GM23338 (cell line): Measurements from ENCODE around the gene SESN3. TPM values are rescaled to one million over a fixed set of nuclear protein-coding genes. Genes with fewer than 3 reads are reported as not detected.

ENCODE experiments used
- ATAC-seq: fragments of 200-7000 bp; cut with Tn5 transposase; 3 replicates; pipeline ENCODE4 v1.9.1; 2020
- DNase-seq: peaks from one replicate; pipeline ENCODE4 v3.0.0-alpha.2; 2015; ENCODE audit warnings: low spot score
- H2AFZ ChIP-seq: fragments of 200-600 bp; sonication (generic); 2 replicates; pipeline ENCODE4 v1.8.0; 2016; ENCODE audit warnings: antibody characterized with exemption, mild to moderate bottlenecking, moderate library complexity
- H3F3A ChIP-seq: fragments of 200-600 bp; sonication (generic); replicated peaks from 2 replicates; pipeline ENCODE4 v1.8.0; 2017; ENCODE audit warnings: antibody characterized with exemption, mixed run types, low read depth
- H3K27ac ChIP-seq: fragments of 200-600 bp; sonication (generic); 2 replicates; pipeline ENCODE4 v1.6.1; 2016; ENCODE audit warnings: low read depth
- H3K27me3 ChIP-seq: fragments of 200-600 bp; sonication (generic); 2 replicates; pipeline ENCODE4 v1.8.0; 2016; ENCODE audit warnings: mild to moderate bottlenecking, mixed run types, moderate library complexity; ENCODE audit not compliant: insufficient read depth
- H3K36me3 ChIP-seq: fragments of 200-600 bp; sonication (generic); 2 replicates; pipeline ENCODE4 v1.8.0; 2016; ENCODE audit warnings: mild to moderate bottlenecking; ENCODE audit not compliant: insufficient read depth
- H3K4me1 ChIP-seq: fragments of 200-600 bp; sonication (generic); 2 replicates; pipeline ENCODE4 v1.8.0; 2016; ENCODE audit warnings: mild to moderate bottlenecking, moderate library complexity; ENCODE audit not compliant: insufficient read depth
- H3K4me2 ChIP-seq: fragments of 200-600 bp; sonication (generic); 2 replicates; pipeline ENCODE4 v1.7.1; 2017; ENCODE audit warnings: mixed run types
- H3K4me3 ChIP-seq: fragments of 200-600 bp; sonication (generic); 2 replicates; pipeline ENCODE4 v1.6.1; 2016; ENCODE audit warnings: mixed run types
- H3K79me2 ChIP-seq: fragments of 200-600 bp; sonication (generic); replicated peaks from 2 replicates; pipeline ENCODE4 v1.8.0; 2017; ENCODE audit warnings: mild to moderate bottlenecking; ENCODE audit not compliant: insufficient read depth
- H3K9me2 ChIP-seq: fragments of 200-600 bp; sonication (generic); 2 replicates; pipeline ENCODE4 v1.8.0; 2017; ENCODE audit not compliant: insufficient read depth
- H4K20me1 ChIP-seq: fragments of 200-600 bp; sonication (generic); replicated peaks from 2 replicates; pipeline ENCODE4 v1.8.0; 2017; ENCODE audit warnings: mild to moderate bottlenecking; ENCODE audit not compliant: insufficient read depth
- H3K27ac Mint-ChIP-seq: 2 replicates; pipeline ENCODE4 v1.8.0; 2020; ENCODE audit warnings: inconsistent platforms, mild to moderate bottlenecking, moderate library complexity, mixed read lengths
- H3K27me3 Mint-ChIP-seq: 3 replicates; pipeline ENCODE4 v1.8.0; 2022; ENCODE audit warnings: low read depth, mild to moderate bottlenecking, moderate library complexity, mixed read lengths, inconsistent platforms; ENCODE audit not compliant: insufficient read depth, poor library complexity
- H3K36me3 Mint-ChIP-seq: 3 replicates; pipeline ENCODE4 v1.8.0; 2021; ENCODE audit warnings: low read depth, mild to moderate bottlenecking, inconsistent platforms, moderate library complexity, mixed read lengths
- H3K4me1 Mint-ChIP-seq: 3 replicates; pipeline ENCODE4 v1.8.0; 2020; ENCODE audit warnings: mild to moderate bottlenecking, inconsistent platforms, mixed read lengths
- H3K4me3 Mint-ChIP-seq: 3 replicates; pipeline ENCODE4 v1.8.0; 2021; ENCODE audit warnings: moderate library complexity, mild to moderate bottlenecking, inconsistent platforms, mixed read lengths
- H3K9me3 Mint-ChIP-seq: 3 replicates; pipeline ENCODE4 v1.8.0; 2020; ENCODE audit warnings: moderate library complexity, mild to moderate bottlenecking, inconsistent platforms, mixed read lengths
- CREB1 ChIP-seq: fragments of 250-450 bp; sonication (Bioruptor Pico); IDR thresholded peaks from 2 replicates; pipeline ENCODE4 v1.5.0; 2020; ENCODE audit warnings: low read depth, mild to moderate bottlenecking, moderate library complexity
- EZH2 ChIP-seq: fragments of 200-600 bp; sonication (generic); IDR thresholded peaks from one replicate; pipeline ENCODE4 v1.8.0; 2017; ENCODE audit warnings: antibody characterized with exemption, mild to moderate bottlenecking, low read depth; ENCODE audit not compliant: unreplicated experiment
- EZH2phosphoT487 ChIP-seq: fragments of 200-600 bp; sonication (generic); IDR thresholded peaks from one replicate; pipeline ENCODE4 v1.8.1; 2018; ENCODE audit warnings: antibody characterized with exemption; ENCODE audit not compliant: unreplicated experiment
- POLR2AphosphoS5 ChIP-seq: IDR thresholded peaks from 2 replicates; pipeline ENCODE4 v1.6.1; 2016; ENCODE audit warnings: antibody characterized with exemption, low read depth
- STAT1 ChIP-seq: IDR thresholded peaks from one replicate; pipeline ENCODE4 v1.6.1; 2016; ENCODE audit warnings: antibody characterized with exemption; ENCODE audit not compliant: unreplicated experiment
- ZNF331 ChIP-seq: fragments of 250-450 bp; sonication (Bioruptor Pico); IDR thresholded peaks from 2 replicates; pipeline ENCODE4 v1.5.0; 2020; ENCODE audit warnings: low read depth, mild to moderate bottlenecking, moderate library complexity
- polyA plus RNA-seq: library from polyadenylated mRNA; unstranded; fragments of >200 nt; fragmentation: Nextera tagmentation; extraction: Ambion mirVana; gene quantifications from 2 replicates; pipeline ENCODE4 v1.2.1, GENCODE V29; 2016
- total RNA-seq: library from RNA; depleted of rRNA; stranded (reverse); fragments of >200 nt; shearing (Covaris generic); gene quantifications from 2 replicates; pipeline ENCODE4 v1.2.3, GENCODE V29; 2014
- TF ChIP-seq, protein P1 (sequence below): fragments of 250-450 bp; sonication (Bioruptor Pico); IDR thresholded peaks from 2 replicates; pipeline ENCODE4 v1.5.0; 2020; ENCODE audit warnings: mild to moderate bottlenecking, moderate library complexity
- TF ChIP-seq, protein P2 (sequence below), 2 experiments: fragments of 200-600 bp in 1 of 2; sonication (generic) in 1 of 2; conservative IDR thresholded peaks; 2 replicates each; pipeline versions ENCODE4 v1.5.1 to v1.6.1; 2016 to 2017; ENCODE audit warnings: antibody characterized with exemption in 2 of 2, low read depth in 2 of 2, mild to moderate bottlenecking in 2 of 2, moderate library complexity in 1 of 2

Gene SESN3
- total and polyA plus RNA-seq, 2 experiments from 2014 or later: 5.5 to 30.5 TPM

DNA sequence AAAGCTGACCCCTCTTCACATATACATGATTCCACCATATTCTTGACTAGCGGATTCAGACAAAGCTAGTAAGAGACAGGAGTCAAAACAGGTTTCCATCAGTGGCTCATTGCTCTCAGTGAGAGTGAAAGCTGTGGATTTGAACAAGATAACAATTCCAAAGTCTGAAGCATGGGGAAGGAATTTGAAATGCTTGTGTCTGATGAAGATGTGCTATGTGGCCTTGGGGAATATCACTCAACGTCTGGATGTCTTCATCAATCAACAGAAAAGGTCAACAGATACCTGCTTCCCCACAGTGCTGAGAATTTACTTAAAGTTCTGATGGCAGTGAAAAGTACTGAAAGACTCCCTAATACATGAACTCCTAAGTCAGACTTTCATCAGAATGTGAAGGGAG is 46.9 kb upstream of the SESN3 start (continued):
- TF ChIP-seq, protein P1, sequence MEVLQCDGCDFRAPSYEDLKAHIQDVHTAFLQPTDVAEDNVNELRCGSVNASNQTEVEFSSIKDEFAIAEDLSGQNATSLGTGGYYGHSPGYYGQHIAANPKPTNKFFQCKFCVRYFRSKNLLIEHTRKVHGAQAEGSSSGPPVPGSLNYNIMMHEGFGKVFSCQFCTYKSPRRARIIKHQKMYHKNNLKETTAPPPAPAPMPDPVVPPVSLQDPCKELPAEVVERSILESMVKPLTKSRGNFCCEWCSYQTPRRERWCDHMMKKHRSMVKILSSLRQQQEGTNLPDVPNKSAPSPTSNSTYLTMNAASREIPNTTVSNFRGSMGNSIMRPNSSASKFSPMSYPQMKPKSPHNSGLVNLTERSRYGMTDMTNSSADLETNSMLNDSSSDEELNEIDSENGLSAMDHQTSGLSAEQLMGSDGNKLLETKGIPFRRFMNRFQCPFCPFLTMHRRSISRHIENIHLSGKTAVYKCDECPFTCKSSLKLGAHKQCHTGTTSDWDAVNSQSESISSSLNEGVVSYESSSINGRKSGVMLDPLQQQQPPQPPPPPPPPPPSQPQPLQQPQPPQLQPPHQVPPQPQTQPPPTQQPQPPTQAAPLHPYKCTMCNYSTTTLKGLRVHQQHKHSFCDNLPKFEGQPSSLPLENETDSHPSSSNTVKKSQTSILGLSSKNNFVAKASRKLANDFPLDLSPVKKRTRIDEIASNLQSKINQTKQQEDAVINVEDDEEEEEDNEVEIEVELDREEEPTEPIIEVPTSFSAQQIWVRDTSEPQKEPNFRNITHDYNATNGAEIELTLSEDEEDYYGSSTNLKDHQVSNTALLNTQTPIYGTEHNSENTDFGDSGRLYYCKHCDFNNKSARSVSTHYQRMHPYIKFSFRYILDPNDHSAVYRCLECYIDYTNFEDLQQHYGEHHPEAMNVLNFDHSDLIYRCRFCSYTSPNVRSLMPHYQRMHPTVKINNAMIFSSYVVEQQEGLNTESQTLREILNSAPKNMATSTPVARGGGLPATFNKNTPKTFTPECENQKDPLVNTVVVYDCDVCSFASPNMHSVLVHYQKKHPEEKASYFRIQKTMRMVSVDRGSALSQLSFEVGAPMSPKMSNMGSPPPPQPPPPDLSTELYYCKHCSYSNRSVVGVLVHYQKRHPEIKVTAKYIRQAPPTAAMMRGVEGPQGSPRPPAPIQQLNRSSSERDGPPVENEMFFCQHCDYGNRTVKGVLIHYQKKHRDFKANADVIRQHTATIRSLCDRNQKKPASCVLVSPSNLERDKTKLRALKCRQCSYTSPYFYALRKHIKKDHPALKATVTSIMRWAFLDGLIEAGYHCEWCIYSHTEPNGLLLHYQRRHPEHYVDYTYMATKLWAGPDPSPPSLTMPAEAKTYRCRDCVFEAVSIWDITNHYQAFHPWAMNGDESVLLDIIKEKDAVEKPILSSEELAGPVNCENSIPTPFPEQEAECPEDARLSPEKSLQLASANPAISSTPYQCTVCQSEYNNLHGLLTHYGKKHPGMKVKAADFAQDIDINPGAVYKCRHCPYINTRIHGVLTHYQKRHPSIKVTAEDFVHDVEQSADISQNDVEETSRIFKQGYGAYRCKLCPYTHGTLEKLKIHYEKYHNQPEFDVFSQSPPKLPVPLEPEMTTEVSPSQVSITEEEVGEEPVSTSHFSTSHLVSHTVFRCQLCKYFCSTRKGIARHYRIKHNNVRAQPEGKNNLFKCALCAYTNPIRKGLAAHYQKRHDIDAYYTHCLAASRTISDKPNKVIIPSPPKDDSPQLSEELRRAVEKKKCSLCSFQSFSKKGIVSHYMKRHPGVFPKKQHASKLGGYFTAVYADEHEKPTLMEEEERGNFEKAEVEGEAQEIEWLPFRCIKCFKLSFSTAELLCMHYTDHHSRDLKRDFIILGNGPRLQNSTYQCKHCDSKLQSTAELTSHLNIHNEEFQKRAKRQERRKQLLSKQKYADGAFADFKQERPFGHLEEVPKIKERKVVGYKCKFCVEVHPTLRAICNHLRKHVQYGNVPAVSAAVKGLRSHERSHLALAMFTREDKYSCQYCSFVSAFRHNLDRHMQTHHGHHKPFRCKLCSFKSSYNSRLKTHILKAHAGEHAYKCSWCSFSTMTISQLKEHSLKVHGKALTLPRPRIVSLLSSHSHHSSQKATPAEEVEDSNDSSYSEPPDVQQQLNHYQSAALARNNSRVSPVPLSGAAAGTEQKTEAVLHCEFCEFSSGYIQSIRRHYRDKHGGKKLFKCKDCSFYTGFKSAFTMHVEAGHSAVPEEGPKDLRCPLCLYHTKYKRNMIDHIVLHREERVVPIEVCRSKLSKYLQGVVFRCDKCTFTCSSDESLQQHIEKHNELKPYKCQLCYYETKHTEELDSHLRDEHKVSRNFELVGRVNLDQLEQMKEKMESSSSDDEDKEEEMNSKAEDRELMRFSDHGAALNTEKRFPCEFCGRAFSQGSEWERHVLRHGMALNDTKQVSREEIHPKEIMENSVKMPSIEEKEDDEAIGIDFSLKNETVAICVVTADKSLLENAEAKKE: no peak
- TF ChIP-seq, protein P2, sequence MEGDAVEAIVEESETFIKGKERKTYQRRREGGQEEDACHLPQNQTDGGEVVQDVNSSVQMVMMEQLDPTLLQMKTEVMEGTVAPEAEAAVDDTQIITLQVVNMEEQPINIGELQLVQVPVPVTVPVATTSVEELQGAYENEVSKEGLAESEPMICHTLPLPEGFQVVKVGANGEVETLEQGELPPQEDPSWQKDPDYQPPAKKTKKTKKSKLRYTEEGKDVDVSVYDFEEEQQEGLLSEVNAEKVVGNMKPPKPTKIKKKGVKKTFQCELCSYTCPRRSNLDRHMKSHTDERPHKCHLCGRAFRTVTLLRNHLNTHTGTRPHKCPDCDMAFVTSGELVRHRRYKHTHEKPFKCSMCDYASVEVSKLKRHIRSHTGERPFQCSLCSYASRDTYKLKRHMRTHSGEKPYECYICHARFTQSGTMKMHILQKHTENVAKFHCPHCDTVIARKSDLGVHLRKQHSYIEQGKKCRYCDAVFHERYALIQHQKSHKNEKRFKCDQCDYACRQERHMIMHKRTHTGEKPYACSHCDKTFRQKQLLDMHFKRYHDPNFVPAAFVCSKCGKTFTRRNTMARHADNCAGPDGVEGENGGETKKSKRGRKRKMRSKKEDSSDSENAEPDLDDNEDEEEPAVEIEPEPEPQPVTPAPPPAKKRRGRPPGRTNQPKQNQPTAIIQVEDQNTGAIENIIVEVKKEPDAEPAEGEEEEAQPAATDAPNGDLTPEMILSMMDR (conservative IDR thresholded peaks at IDR 0.05; ENCODE audit: low read depth in 2 of 2): no peak
- TF ChIP-seq STAT1 (no peak), POLR2AphosphoS5 (no peak), EZH2 (no peak), CREB1 (no peak)

DNA sequence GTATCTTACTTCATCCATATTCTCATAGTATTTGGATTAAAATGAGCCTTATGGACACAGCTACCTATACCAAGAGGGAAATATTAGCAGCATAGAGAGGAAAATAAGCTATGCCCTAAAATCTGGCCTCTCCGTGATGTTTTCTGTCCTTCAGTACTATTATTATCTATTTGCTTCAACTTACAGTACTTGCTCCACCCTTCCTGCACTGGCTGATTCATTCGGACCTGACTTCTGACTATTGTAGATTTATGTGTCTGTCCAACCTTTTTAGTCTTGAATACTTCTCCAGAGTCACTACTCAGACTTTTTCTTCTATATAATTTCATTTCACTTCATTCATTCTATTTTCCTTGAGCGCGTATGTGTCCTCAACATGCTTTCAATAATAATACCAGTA is 45.1 kb upstream of the SESN3 start:
- Mint-ChIP-seq H3K36me3 (no peaks in the 10 kb centered on the region), H3K27ac (no peak overlapping the region), H3K9me3 (no peaks in the 10 kb centered on the region), H3K4me1 (peaks cover 22% of the 10 kb centered on the region), H3K4me3 (no peak overlapping the region), H3K27me3 (peaks cover 2% of the 10 kb centered on the region)
- Histone ChIP-seq H3K36me3 (no peaks in the 10 kb centered on the region), H3K27ac (no peak overlapping the region), H3K9me2 (no peaks in the 10 kb centered on the region), H2AFZ (no peak overlapping the region), H3K4me3 (no peak overlapping the region), H3K4me2 (no peak overlapping the region), H3K4me1 (peaks cover 26% of the 10 kb centered on the region), H3F3A (no peaks in the 10 kb centered on the region), H3K79me2 (no peaks in the 10 kb centered on the region), H3K27me3 (no peaks in the 10 kb centered on the region), H4K20me1 (no peaks in the 10 kb centered on the region)
- ATAC-seq (no peak), DNase-seq (no peak)
- TF ChIP-seq ZNF331 (CRISPR knock-in tag) (no peak), EZH2phosphoT487 (no peak), POLR2AphosphoS5 (no peak), EZH2 (no peak)
- TF ChIP-seq, protein P1: no peak
